T-helper 17 cell (primary cell): Measurements from ENCODE around the gene ELP4. TPM values are rescaled to one million over a fixed set of nuclear protein-coding genes. Genes with fewer than 3 reads are reported as not detected.

Experiments
- ATAC-seq: fragments of 150-1000 bp; cut with Tn5 transposase; 2 replicates; pipeline ENCODE4 v1.10.0; 2021; ENCODE audit warnings: mild to moderate bottlenecking, moderate library complexity
- DNase-seq, 3 donors: peaks; one replicate each; pipeline versions ENCODE4 v3.0.0 to v3.0.0-alpha.2; 2020 to 2021
- H3K9me3 ChIP-seq: one replicate; pipeline ENCODE4 v1.7.0; 2013; ENCODE audit warnings: low read length, mild to moderate bottlenecking; ENCODE audit not compliant: control insufficient read depth, poor library complexity, severe bottlenecking
- H3K27ac Mint-ChIP-seq: one replicate; pipeline ENCODE4 v1.8.0; 2022; ENCODE audit warnings: mild to moderate bottlenecking, moderate library complexity, mixed read lengths
- H3K27me3 Mint-ChIP-seq: one replicate; pipeline ENCODE4 v1.8.0; 2022; ENCODE audit warnings: mixed read lengths
- H3K36me3 Mint-ChIP-seq: one replicate; pipeline ENCODE4 v1.8.0; 2022; ENCODE audit warnings: low read depth, mixed read lengths
- H3K4me1 Mint-ChIP-seq: one replicate; pipeline ENCODE4 v1.8.0; 2022; ENCODE audit warnings: mild to moderate bottlenecking, mixed read lengths
- H3K4me3 Mint-ChIP-seq: one replicate; pipeline ENCODE4 v1.8.0; 2022; ENCODE audit warnings: mild to moderate bottlenecking, moderate library complexity, mixed read lengths
- total RNA-seq, 4 donors: library from RNA in 2 of 4; stranded (reverse) in 2 of 4; gene quantifications; one replicate each; pipeline ENCODE4 v1.2.3 and lab custom pipeline; 2022 to 2026

ELP4 gene
- total RNA-seq, 2 donors from 2014 or later: 17.4 to 17.8 TPM

GRCh38 chr11:31834237-31834636 lies 324.7 kb downstream of the ELP4 start:
- no peaks in the 10 kb centered on the region for H3K9me3 ChIP-seq
- Mint-ChIP-seq H3K4me1 (no peaks in the 10 kb centered on the region), H3K27ac (no peak overlapping the region), H3K4me3 (no peak overlapping the region), H3K36me3 (no peaks in the 10 kb centered on the region), H3K27me3 (peaks cover 21% of the 10 kb centered on the region)
- no peak for ATAC-seq
- no peak for DNase-seq

Other genes starting within 250 kb of the ELP4 start
- under 1 TPM; 0.21 to 0.45 TPM for gene DCDC1, start 140.0 kb upstream of the ELP4 start, total RNA-seq
- gene DNAJC24, start 139.9 kb upstream of the ELP4 start, total RNA-seq: 10 to 100 TPM; 10.3 to 14.8 TPM
- gene IMMP1L, start 145 bp upstream of the ELP4 start, total RNA-seq: 10 to 100 TPM; 10.3 TPM